Cardiac muscle cell (in vitro differentiated cells and primary cell): ENCODE measurements around the gene POT1. TPM values are rescaled to one million over a fixed set of nuclear protein-coding genes. Genes with fewer than 3 reads are reported as not detected.

Source experiments
- DNase-seq, 2 donors: peaks; one replicate each; pipeline versions ENCODE4 v3.0.0 to v3.0.0-alpha.2; 2010 to 2017; ENCODE audit warnings: low read depth in 1 of 2, low spot score in 1 of 2
- H3K27ac ChIP-seq: fragments of 200-600 bp; sonication (generic); 2 replicates; pipeline ENCODE4 v1.5.1; 2016
- H3K27me3 ChIP-seq: fragments of 200-600 bp; sonication (generic); 2 replicates; pipeline ENCODE4 v1.6.0; 2016; ENCODE audit warnings: control low read depth
- H3K36me3 ChIP-seq: fragments of 200-600 bp; sonication (generic); 2 replicates; pipeline ENCODE4 v1.5.1; 2016; ENCODE audit warnings: control low read depth
- H3K4me1 ChIP-seq: fragments of 200-600 bp; sonication (generic); 2 replicates; pipeline ENCODE4 v1.8.1; 2017; ENCODE audit warnings: low read depth, mild to moderate bottlenecking, mixed run types
- H3K4me3 ChIP-seq: fragments of 200-600 bp; sonication (generic); 2 replicates; pipeline ENCODE4 v1.5.1; 2016; ENCODE audit warnings: mild to moderate bottlenecking
- H3K9me3 ChIP-seq: fragments of 200-600 bp; sonication (generic); 2 replicates; pipeline ENCODE4 v1.5.1; 2017; ENCODE audit warnings: low read depth, mild to moderate bottlenecking, control low read depth
- polyA plus RNA-seq: library from polyadenylated mRNA; unstranded; fragments of >200 nt; fragmentation: Nextera tagmentation; extraction: Ambion mirVana; gene quantifications from 2 replicates; pipeline ENCODE4 v1.2.1, GENCODE V29; 2016
- total RNA-seq: library from RNA; depleted of rRNA; stranded (reverse); fragments of >200 nt; gene quantifications from 2 replicates; pipeline ENCODE4 v1.2.3, GENCODE V29; 2016
- TF ChIP-seq, protein P1 (sequence below): IDR thresholded peaks from 2 replicates; pipeline ENCODE4 v1.5.1; 2012; ENCODE audit warnings: low read depth, mild to moderate bottlenecking, low read length

Gene POT1
- total and polyA plus RNA-seq, 2 experiments from 2014 or later = 10.0 to 20.4 TPM

DNA sequence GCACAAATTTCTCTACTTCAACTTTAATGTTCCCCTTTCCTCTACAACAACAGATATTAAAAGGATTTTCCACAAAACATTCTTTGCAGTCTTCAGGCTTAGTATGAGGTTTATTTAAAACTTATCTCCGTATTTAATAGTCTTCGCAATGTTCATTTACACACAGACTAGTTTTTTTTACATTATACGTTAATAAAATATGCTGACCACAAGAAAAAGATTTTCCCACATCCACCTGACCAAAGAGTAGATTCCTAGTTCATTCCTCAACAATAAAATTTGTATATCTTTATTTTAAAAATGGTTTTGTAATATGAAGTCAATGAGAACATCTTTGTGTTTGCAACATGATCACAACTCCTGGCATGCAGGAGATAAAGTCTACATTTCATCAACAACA, 42.4 kb downstream of the POT1 start:
- H3K36me3 ChIP-seq = peaks cover 16% of the 10 kb centered on the region
- no peak overlapping the region for H3K27ac ChIP-seq
- H3K4me1 ChIP-seq = no peaks in the 10 kb centered on the region
- H3K9me3 ChIP-seq = no peaks in the 10 kb centered on the region
- no peak for DNase-seq
- TF ChIP-seq, protein P1, sequence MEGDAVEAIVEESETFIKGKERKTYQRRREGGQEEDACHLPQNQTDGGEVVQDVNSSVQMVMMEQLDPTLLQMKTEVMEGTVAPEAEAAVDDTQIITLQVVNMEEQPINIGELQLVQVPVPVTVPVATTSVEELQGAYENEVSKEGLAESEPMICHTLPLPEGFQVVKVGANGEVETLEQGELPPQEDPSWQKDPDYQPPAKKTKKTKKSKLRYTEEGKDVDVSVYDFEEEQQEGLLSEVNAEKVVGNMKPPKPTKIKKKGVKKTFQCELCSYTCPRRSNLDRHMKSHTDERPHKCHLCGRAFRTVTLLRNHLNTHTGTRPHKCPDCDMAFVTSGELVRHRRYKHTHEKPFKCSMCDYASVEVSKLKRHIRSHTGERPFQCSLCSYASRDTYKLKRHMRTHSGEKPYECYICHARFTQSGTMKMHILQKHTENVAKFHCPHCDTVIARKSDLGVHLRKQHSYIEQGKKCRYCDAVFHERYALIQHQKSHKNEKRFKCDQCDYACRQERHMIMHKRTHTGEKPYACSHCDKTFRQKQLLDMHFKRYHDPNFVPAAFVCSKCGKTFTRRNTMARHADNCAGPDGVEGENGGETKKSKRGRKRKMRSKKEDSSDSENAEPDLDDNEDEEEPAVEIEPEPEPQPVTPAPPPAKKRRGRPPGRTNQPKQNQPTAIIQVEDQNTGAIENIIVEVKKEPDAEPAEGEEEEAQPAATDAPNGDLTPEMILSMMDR = no peak
- no peak overlapping the region for H3K4me3 ChIP-seq
- no peaks in the 10 kb centered on the region for H3K27me3 ChIP-seq

DNA sequence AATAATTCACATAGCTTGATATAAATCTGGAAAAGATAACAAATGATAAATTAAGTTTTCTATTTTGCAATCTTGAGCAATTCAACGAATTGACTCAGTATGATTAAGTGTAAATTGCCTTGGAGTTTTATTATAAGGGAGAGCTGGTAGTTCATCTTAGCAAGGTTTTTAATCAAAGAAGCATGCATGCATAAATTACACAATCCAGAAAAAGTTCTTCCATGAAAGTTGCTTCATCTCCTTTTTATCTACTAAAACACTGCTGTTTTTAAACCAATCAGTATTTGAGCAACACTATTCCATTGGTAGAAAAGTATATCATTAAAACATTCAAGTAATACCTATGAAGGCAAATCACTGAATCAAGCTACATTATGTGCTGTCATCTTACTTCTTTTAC, 47.6 kb downstream of the POT1 start:
- no peaks in the 10 kb centered on the region for H3K27me3 ChIP-seq
- no peaks in the 10 kb centered on the region for H3K9me3 ChIP-seq
- DNase-seq = peak in 1 of 2 donors; percentile 27
- H3K4me1 ChIP-seq = no peaks in the 10 kb centered on the region
- TF ChIP-seq, protein P1 = no peak
- H3K4me3 ChIP-seq = no peak overlapping the region
- H3K36me3 ChIP-seq = no peaks in the 10 kb centered on the region
- H3K27ac ChIP-seq = no peak overlapping the region

DNA sequence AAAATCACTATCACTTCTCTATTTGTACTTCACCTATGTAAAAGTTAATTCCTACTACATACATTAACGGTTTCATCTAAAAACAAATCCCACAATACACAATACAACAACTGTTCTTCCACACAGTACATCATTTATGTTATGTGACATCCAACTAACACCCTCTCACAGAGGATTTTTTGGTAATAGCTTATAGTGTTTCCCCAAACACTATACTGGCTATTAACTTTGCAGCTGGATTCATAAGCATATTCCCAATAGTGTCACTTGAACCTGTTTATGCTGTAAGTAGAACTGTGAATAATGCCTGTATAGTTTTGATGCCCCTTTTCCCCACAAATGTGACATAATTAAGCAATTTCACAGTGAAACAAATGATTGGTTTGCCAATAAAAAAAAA, 49.9 kb downstream of the POT1 start:
- TF ChIP-seq, protein P1 = no peak
- Histone ChIP-seq H3K36me3 (no peaks in the 10 kb centered on the region), H3K27ac (no peak overlapping the region), H3K9me3 (no peaks in the 10 kb centered on the region), H3K4me1 (no peaks in the 10 kb centered on the region), H3K4me3 (no peak overlapping the region), H3K27me3 (no peaks in the 10 kb centered on the region)
- DNase-seq = no peak

DNA sequence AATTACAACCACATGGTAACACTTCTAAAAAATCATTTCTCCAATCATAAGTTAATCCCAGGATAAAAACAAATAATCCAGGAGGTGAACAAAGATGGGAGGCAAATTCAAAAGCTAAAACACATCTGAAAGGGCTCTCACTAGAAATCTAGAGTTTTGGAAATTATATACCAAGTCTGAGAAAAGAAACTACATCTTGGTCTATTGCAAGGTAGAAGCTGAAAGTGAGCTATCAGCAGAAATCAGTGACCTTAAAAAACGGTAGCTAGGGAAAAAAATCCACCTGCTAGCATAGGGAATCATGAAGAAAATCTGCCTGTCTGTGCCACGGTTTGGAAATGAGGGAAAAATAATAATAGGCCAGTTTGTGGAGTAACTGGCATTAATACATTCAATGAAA, 50.5 kb downstream of the POT1 start:
- H3K27ac ChIP-seq = no peak overlapping the region
- H3K4me1 ChIP-seq = no peaks in the 10 kb centered on the region
- no peaks in the 10 kb centered on the region for H3K36me3 ChIP-seq
- DNase-seq = no peak
- H3K27me3 ChIP-seq = no peaks in the 10 kb centered on the region
- TF ChIP-seq, protein P1 = no peak
- no peak overlapping the region for H3K4me3 ChIP-seq
- H3K9me3 ChIP-seq = no peaks in the 10 kb centered on the region

DNA sequence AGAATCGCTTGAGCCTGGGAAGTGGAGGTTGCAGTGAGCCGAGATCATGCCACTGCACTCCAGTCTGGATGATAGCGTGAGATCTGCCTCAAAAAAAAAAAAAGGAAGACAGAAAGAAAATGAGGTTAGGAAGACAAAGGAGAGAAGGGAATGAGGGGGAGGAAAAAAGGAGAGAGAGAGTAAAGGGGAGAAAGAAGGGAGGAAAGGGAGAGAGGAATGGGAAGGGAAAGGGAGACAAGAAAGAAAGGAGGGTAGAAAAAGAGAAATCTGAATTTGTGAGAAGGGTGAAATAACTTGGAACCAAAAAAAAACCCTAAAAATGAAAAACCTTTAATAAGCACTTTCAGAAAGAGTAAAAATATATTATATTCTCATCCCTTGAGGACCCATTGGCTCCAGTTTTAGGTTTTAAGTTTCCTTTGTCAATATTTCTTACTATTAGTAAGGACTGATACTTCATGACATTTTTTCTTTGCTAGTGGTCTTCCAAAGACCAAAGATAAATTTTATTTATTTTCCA, 54.9 kb downstream of the POT1 start:
- Histone ChIP-seq H3K4me1 (no peaks in the 10 kb centered on the region), H3K4me3 (no peak overlapping the region), H3K27me3 (no peaks in the 10 kb centered on the region), H3K27ac (no peak overlapping the region), H3K9me3 (no peaks in the 10 kb centered on the region), H3K36me3 (no peaks in the 10 kb centered on the region)
- TF ChIP-seq, protein P1 = no peak
- no peak for DNase-seq
